Mammary epithelial cell (primary cell): ENCODE results near the gene RSU1.

ENCODE experiments used
- CTCF ChIP-seq, 2 donors: IDR thresholded peaks in 1 of 2; conservative IDR thresholded peaks in 1 of 2; 2 replicates each; pipeline ENCODE4 v1.5.1; 2011 to 2012; ENCODE audit warnings: inconsistent platforms in 2 of 2, low read length in 2 of 2, mild to moderate bottlenecking in 2 of 2, control low read depth in 1 of 2, low read depth in 1 of 2; ENCODE audit not compliant: insufficient read depth in 1 of 2; ENCODE audit errors: extremely low read depth in 1 of 2
- EZH2 ChIP-seq: IDR thresholded peaks from 2 replicates; pipeline ENCODE4 v1.6.1; 2012; ENCODE audit warnings: low read length, inconsistent platforms, borderline replicate concordance

GRCh38 chr10:16732376-16732775, 84.8 kb downstream of the RSU1 start:
- TF ChIP-seq CTCF (conservative IDR thresholded peaks at IDR 0.05 in 1 of 2, IDR thresholded peaks at IDR 0.05 in 1 of 2; ENCODE audit: extremely low read depth in 1 of 2, insufficient read depth in 1 of 2, low read depth in 1 of 2, low read length in 2 of 2) (peak; percentile 3), EZH2 (no peak)
